ENCODE data around the gene TRAFD1. TPM values are rescaled to one million over a fixed set of nuclear protein-coding genes. Genes with fewer than 3 reads are reported as not detected.
"Not testable (repeated sequence)": the region's sequence is repeated elsewhere in the genome, so short reads cannot be mapped to it uniquely, and the experiment has no call there.

The TRAFD1 gene, protein sequence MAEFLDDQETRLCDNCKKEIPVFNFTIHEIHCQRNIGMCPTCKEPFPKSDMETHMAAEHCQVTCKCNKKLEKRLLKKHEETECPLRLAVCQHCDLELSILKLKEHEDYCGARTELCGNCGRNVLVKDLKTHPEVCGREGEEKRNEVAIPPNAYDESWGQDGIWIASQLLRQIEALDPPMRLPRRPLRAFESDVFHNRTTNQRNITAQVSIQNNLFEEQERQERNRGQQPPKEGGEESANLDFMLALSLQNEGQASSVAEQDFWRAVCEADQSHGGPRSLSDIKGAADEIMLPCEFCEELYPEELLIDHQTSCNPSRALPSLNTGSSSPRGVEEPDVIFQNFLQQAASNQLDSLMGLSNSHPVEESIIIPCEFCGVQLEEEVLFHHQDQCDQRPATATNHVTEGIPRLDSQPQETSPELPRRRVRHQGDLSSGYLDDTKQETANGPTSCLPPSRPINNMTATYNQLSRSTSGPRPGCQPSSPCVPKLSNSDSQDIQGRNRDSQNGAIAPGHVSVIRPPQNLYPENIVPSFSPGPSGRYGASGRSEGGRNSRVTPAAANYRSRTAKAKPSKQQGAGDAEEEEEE
- polyA plus RNA-seq (ENCODE audit: insufficient read length in 12 of 12), result 10 to 100 TPM in 11 of 12 donors, not detected in 1; 20.8 to 30.4 (median 26.6) TPM
- long read RNA-seq, donor 1, transcript TRAFD1-207 (5 exons, 1,003 nt), result major isoform, 8 of 23 reads
- long read RNA-seq, donor 1, partial matches to known transcripts, result 13 of 23 reads
- long read RNA-seq, donor 1, other reads (novel, unspliced or antisense), result 0 of 23 reads
- long read RNA-seq, donor 2, transcript TRAFD1-202 (12 exons, 2,697 nt), result major isoform, 7 of 14 reads
- long read RNA-seq, donor 2, partial matches to known transcripts, result 6 of 14 reads
- long read RNA-seq, donor 2, other reads (novel, unspliced or antisense), result 0 of 14 reads
- long read RNA-seq, donor 3, partial matches to known transcripts, result 0 of 5 reads
- long read RNA-seq, donor 3, other reads (novel, unspliced or antisense), result 0 of 5 reads
- long read RNA-seq, donor 4, result 0 reads
- long read RNA-seq, donor 5, result 0 reads
- long read RNA-seq, donor 6, partial matches to known transcripts, result 0 of 4 reads
- long read RNA-seq, donor 6, other reads (novel, unspliced or antisense), result 0 of 4 reads
- long read RNA-seq, donor 7, partial matches to known transcripts, result 0 of 2 reads
- long read RNA-seq, donor 7, other reads (novel, unspliced or antisense), result 0 of 2 reads
- long read RNA-seq, donor 8, transcript TRAFD1-202 (12 exons, 2,697 nt), result major isoform, 5 of 7 reads
- long read RNA-seq, donor 8, partial matches to known transcripts, result 0 of 7 reads
- long read RNA-seq, donor 8, other reads (novel, unspliced or antisense), result 0 of 7 reads
- long read RNA-seq, donor 9, partial matches to known transcripts, result 7 of 8 reads
- long read RNA-seq, donor 9, other reads (novel, unspliced or antisense), result 0 of 8 reads
- long read RNA-seq, donor 10, transcript TRAFD1-202 (12 exons, 2,697 nt), result major isoform, 5 of 8 reads
- long read RNA-seq, donor 10, partial matches to known transcripts, result 0 of 8 reads
- long read RNA-seq, donor 10, other reads (novel, unspliced or antisense), result 0 of 8 reads
- long read RNA-seq, donor 11, partial matches to known transcripts, result 0 of 7 reads
- long read RNA-seq, donor 11, other reads (novel, unspliced or antisense), result 0 of 7 reads

DNA sequence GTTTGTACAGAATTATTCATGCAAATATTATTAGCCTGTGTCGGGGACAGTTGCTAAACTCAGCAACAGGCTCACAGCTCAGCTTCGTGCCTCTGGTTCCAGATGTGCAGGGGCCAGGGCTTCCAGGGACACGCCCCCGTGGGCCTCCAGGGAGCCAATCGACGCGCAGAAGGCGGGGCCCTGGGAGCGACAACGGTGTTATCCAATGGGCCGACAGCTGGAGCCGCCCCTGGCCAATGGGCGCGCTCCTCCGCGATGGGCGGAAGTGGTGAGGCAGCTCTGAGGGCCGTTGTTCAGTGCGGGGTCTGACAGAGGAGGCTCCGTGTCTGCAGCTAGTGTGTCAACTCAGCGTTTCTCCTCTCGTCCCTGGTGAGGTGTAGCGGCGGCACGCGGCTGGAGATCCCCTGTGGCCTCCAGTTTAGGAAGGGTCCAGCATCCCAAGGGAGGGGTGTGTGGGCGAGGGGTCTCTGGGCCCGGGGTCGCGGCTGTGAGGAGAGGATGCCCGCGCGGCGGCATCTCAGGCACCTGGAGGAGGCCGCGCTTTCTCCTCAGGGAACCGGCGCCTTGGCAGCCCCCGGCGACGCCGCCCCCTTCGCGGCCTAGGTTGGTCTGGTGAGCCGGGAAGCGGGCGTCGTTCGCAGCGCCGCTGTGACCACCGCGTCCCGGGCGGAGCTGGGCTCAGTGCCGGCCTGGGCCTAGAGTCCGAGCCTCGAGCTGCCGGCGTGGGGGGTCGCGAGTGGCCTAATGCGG lies at the start of gene TRAFD1:
Gene TRAFD1, plus strand, starts transcription at position 311 of the 750 bp plus-strand sequence. CDS start 4,963 bp downstream, outside the sequence.
- DNase-seq, result peak; percentile 99

DNA sequence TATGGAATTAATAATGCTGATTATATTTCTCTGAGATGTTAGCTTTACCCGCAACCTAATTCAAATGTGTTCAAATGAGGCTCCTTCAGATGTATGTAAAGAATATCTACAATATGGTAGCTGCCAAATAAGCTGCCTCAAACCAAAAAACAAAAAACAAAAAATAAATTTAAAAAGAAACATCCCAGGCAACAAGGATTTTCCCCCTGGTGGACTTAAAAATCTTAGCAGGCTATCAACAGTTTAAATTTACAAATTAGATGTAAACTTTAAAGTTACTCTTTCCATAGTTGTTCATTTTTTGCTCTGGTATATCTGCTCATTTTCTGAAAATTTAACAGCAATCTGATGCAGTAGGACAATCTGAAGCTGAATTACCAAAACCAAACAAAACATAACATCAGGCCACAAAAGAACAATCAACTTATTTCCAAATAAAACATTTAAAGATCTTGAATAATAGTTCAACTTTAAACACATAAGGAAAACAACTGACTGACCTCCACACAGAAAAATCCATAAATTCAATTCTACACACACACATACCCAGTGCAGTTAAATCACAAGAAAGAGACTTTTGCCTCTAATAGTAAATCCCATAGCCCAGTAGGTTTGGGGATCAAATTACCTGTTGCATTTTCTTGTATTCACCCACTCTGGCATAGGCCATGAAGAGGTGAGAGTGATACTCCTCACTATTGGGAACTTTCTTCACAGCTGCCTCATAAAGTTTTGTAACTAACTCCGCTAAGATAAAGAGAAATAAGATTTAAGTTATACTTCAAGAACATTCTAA lies 38.1 kb upstream of the TRAFD1 start:
- DNase-seq, result no peak

DNA sequence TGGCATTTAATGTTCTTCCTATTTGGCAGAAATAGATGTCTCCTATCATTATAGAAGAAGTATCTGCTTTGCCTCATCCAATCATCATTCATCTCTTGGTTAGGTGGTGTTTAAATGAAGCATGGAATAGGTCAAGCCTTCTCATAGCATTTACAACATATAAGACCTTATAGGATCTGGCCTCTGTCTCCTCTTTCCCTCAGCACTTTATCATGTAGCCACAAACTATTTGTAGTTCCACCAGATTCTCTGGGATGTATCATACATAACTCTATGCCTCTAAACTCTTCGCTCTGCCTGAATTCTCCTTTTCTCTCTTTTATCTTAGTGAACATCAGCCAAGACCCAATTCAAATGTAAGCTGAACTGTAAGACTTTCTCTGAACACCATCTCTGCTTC lies 37.5 kb upstream of the TRAFD1 start:
- DNase-seq, result no peak

DNA sequence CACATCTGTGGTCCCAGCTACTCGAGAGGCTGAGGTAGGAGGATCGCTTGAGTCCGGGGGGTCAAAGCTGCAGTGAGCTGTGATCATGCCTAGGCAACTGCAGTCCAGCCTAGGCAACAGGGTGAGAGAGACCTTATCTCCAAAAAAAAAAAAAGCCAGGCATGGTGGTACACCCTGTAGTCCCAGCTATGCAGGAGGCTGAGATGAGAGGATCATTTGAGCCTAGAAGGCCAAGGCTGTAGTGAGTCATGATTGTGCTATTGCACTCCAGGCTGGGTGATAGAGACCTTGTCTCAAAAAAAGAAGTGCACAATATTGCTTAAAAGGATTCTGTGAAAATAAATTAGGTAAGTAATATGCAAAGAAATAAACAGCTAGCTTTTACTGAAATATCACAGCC lies 33.8 kb upstream of the TRAFD1 start:
- no peak for DNase-seq

DNA sequence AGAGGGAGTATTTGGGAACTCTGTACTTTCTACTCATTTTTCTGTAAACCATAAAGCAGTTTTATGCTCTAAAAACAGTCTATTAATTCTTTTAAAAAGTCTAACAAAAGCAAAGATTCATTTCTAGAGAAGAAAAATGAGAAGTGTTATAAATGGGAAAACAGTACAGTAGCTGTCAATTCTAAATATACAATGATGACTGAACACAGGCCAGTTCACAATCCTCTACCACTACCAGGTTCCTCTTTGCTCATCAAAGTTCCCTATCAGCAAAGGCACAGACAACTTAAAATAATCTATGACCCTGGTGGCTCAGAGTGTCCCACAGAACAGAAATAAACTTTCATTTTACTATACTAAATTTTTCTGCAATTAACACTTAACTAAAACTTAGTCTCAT lies 29.3 kb upstream of the TRAFD1 start:
- no peak for DNase-seq

DNA sequence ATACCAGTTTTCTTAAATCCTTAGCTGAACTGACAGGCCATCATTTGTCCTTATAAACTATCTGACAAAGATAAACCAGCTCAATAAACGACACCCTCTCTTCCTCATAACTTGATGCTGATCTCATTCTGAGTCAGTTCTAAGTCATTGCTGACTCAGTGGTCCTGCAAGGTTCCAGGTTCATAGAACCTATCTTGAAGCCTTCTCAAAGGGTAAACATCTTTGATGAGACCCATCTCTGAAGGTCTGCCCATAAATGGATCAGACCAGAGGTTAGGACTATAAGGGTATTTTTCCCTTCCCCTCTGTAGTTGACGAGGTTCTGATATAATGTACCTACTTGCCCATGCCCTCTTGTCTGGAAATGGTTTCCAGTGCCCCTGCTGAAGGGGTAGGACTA lies 28.7 kb upstream of the TRAFD1 start:
- DNase-seq, result no peak

DNA sequence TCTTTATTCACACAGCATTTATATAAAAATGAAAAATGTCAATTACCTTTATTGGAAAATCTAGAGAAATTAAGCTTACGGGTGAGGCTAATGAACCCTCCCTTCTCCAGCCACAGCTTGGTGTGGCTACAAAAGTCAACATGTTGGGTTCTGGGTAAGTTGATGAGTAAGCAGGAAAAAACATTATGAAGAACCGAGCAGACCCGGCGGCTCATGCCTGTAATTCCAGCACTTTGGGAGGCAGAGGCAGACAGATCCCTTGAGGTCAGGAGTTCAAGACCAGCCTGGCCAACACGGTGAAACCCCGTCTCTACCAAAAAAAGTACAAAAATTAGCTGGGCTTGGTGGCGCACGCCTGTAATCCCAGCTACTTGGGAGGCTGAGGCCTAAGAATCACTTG lies 27.7 kb upstream of the TRAFD1 start:
- no peak for DNase-seq

DNA sequence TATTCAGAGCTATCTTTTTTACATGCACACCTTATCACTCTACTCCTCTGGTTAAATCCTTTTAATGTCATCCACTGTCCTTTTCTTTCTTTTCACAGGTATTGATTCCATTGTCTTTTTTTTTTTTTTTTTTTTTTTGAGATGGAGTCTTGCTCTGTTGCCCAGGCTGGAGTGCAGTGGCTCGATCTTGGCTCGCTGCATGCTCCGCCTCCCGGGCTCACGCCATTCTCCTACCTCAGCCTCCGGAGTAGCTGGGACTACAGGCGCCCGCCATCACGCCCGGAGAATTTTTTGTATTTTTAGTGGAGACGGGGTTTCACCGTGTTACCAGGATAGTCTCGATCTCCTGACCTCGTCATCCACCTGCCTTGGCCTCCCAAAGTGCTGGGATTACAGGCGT lies 24.9 kb upstream of the TRAFD1 start:
- not testable (repeated sequence) for DNase-seq

DNA sequence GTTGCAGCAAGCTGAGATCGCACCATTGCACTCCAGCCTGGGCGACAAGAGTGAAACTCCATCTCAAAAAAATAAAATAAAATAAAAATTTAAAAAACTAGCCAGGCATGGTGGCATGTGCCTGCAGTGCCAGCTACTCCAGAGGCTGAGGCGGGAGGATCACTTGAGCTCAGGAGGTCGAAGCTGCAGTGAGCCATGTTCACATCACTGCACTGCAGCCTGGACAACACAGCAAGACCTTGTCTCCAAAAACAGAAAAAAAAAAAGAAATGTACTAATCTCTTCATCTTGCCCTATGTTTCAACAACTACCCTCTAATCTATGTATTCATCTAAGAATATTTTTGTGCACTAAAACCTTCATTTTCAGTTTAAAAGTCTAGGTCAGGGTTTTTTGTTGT lies 23.2 kb upstream of the TRAFD1 start:
- no peak for DNase-seq

DNA sequence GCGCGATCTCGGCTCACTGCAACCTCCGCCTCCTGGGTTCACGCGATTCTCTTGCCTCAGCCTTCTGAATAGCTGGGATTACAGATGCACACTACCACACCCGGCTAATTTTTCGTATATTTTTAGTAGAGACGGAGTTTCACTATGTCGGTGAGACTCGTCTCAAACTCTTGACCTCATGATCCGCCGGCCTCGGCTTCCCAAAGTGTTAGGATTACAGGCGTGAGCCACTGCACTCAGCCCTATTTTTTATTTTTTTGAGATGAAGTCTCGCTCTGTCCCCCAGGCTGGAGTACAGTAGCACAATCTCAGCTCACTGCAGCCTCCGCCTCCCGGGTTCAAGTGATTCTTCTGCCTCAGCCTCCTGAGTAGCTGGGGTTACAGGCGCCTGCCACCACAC lies 22.6 kb upstream of the TRAFD1 start:
- DNase-seq, result not testable (repeated sequence)

DNA sequence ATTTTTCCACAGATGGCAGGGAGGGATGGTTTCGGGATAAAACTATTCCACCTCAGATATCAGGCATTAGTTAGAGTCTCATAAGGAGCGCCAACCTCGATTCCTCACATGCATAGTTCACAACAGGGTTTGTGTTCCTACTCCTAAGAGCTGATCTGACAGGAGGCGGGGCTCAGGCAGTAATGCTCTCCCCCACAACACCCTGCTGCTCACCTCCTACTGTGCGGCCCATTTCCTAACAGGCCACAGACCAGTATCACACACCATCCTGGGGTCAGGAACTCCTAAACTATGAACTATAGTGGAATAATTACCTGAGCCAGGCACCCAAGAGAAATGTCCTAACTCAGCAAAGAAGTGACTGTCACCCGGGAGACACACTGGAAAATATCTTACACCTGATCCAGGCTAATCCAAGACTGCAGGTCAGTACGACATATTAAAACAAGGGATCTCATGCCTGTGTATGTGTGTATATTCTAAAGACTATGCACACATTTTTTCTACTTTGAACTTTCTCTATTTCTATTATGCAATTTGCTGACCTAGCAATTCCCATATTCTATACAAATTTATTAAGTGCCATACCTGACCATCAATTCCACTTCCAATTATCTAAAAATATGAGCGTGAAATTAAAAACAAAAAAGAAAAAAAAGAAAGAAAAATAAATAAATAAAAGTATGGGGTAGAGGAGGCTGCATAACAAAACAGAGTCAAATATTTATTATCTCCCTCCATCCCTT lies 21.4 kb upstream of the TRAFD1 start:
- DNase-seq, result no peak

DNA sequence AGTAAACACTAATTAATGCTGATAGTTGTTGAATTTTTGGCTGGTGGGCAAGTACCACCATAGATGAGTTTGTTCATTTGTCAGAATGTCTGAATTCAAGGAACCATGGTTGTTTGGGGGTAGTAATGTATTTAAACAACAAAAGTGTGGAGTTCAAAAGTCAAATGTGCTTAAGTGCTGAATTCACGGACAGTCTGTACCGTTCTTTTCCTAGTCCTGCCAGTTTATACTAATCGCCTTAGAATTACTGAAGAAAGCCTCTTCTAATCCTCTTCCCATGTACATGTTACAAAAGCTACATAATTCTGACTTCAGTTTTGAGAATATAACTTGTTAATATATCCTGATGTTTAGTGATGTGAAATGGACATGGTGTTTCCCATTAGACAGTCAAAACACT lies 19.5 kb upstream of the TRAFD1 start:
- DNase-seq, result no peak

DNA sequence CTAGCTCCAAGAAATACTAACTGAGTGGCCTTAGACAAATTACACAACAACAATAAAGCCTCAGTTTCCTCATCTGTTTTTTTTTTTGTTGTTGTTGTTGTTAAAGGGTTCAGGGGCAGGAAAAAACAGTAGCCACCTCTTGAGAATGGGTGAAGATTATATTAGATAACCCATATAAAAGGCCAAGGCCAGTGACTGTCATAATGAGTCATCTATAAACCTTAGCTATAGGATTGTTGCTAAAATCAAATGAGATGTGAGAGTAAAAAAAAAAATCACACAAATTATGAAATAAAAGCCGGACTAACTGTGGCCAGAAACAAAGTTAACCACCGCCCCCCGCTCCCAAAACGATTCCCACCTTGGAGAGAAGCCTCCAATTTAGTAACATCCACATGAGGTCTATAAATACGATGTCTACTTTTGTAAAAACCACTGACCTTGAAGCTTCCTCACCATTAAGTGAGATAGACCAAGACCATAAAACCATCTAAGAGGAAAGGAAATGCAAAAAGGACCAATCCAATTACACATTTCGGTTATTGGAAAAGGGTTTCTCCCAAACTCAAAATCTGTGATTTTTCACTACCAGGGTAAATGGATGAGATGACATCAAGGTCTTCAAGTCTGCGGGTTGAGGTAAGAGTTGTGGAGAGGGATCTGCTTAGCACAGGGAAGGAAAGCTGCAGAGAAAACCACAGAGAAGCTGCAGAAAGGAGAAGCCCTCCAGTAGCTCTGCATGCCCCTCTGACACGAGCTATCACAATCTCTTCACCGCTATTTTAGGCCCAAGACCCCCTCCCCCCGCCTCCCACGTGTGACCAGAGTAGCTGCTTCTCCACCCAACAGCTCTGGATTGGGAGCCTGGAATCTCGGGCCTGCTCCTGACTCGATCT lies 17.8 kb upstream of the TRAFD1 start:
- DNase-seq, result no peak

DNA sequence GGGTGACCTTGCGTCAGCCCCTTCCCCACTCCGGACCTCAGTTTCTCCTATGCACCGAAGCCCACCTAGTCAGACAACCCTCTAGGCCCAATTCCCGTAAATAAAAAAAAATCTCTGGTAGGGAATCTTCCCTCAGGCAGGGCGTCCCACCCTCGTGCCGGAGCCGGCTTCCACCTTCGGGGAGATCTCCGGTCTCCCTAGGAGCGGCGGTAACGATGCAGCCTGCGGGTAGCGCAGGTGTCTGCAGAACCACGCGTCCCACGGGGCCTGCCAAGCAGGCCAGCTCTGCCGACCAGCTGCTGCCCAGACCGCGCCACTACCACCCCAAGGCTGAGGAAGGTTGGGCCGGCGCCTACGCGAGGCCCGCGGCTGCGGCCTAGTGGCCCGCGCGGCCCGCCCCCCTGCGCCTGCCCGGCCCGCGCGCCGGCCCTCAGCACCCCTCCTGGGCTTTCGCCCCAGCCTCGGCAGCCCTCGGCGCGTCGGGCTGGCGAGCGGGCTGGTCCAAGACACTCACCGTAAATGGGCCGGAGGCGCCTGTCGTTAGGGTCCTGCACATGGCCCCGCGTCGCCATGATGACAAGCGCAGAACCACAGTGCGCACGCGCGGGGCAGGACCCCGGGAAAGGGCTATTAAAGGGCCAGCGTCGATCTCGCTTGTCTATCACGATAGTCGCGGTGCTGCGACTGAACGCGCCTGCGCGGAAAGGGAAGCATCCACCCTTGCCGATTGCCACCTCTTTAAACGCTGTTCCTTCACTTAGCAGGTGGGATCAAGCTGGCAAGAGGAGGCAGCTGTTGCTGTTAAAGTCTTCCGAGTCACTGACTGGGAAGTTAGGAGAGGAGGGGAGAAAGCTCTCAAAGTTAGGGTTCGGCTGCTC lies 16.9 kb upstream of the TRAFD1 start, which contains the start of gene NAA25:
Gene NAA25, minus strand, starts transcription at position 582 of the 878 bp plus-strand sequence. Its CDS starts 10 bp downstream, at position 572.
- peak; percentile 93 for DNase-seq

DNA sequence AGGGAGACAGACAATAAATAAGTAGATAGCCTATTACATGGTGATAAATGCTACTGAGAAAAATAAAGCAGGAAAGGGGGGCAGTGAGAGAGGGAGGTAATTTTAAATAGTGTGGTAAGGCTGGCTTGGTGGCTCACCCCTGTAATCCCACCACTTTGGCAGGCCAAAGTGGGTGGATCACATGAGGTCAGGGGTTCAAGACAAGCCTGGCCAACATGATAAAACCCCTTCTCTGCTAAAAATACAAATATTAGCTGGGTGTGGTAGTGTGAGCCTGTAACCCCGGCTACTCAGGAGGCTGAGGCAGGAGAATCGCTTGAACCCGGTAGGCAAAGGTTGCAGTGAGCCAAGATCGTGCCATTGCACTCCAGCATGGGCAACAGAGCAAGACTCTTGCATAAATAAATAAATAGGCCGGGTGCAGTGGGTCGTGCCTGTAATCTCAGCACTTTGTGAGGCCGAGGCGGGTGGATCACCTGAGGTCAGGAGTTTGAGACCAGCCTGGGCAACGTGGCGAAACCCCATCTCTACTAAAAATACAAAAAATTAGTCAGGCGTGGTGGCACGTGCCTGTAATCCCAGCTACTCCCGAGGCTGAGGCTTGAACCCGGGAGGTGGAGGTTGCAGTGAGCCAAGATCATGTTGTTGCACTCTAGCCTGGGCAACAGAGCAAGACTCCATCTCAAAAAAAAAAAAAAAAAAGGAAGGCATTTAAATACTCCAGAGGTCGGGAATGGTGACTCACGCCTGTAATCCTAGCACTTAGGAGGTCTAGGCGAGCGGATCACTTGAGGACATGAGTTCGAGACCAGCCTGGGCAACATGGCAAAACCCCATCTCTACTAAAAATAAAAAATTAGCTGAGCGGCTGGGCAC lies 14.3 kb upstream of the TRAFD1 start:
- not testable (repeated sequence) for DNase-seq
